Measurements from ENCODE around the gene PRND.

DNA sequence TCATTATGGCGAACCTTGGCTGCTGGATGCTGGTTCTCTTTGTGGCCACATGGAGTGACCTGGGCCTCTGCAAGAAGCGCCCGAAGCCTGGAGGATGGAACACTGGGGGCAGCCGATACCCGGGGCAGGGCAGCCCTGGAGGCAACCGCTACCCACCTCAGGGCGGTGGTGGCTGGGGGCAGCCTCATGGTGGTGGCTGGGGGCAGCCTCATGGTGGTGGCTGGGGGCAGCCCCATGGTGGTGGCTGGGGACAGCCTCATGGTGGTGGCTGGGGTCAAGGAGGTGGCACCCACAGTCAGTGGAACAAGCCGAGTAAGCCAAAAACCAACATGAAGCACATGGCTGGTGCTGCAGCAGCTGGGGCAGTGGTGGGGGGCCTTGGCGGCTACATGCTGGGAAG lies 22.5 kb upstream of the PRND start:
- TF ChIP-seq, protein P1, sequence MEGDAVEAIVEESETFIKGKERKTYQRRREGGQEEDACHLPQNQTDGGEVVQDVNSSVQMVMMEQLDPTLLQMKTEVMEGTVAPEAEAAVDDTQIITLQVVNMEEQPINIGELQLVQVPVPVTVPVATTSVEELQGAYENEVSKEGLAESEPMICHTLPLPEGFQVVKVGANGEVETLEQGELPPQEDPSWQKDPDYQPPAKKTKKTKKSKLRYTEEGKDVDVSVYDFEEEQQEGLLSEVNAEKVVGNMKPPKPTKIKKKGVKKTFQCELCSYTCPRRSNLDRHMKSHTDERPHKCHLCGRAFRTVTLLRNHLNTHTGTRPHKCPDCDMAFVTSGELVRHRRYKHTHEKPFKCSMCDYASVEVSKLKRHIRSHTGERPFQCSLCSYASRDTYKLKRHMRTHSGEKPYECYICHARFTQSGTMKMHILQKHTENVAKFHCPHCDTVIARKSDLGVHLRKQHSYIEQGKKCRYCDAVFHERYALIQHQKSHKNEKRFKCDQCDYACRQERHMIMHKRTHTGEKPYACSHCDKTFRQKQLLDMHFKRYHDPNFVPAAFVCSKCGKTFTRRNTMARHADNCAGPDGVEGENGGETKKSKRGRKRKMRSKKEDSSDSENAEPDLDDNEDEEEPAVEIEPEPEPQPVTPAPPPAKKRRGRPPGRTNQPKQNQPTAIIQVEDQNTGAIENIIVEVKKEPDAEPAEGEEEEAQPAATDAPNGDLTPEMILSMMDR (IDR thresholded peaks at IDR 0.05), result no peak
- TF ChIP-seq POLR2A (IDR thresholded peaks at IDR 0.05) (no peak), POLR2AphosphoS5 (IDR thresholded peaks at IDR 0.05) (no peak), EP300 (IDR thresholded peaks at IDR 0.05) (no peak)

Data from suprapubic skin (tissue), 4 donors.